ENCODE results near the gene CAMTA1.
"Not testable (repeated sequence)": the region's sequence is repeated elsewhere in the genome, so short reads cannot be mapped to it uniquely, and the experiment has no call there.

The CAMTA1 gene

GRCh38 chr1:7140251-7140650, 355.0 kb downstream of the CAMTA1 start:
- no peak overlapping the region for H4K8ac ChIP-seq (ENCODE audit: low read depth, low read length)
- no peak overlapping the region for H3K18ac ChIP-seq (ENCODE audit: low read length)
- no peak overlapping the region for H4K91ac ChIP-seq (ENCODE audit: low read depth, low read length)
- no peak for DNase-seq
- peaks cover 0 to 6% of the 10 kb centered on the region in 2 experiments for H3K4me1 ChIP-seq (ENCODE audit: control insufficient read depth in 1 of 2, insufficient read depth in 2 of 2, low read length in 2 of 2)
- H3K4me2 ChIP-seq (ENCODE audit: low read length), result no peak overlapping the region
- H3K27ac ChIP-seq (ENCODE audit: low read depth, low read length), result no peak overlapping the region
- H3K36me3 ChIP-seq (ENCODE audit: control insufficient read depth in 1 of 2, insufficient read depth in 2 of 2, low read length in 2 of 2), result no peaks in the 10 kb centered on the region
- no peak overlapping the region for H3K23ac ChIP-seq (ENCODE audit: low read length)
- H3K79me2 ChIP-seq (ENCODE audit: control insufficient read depth, insufficient read depth, low read length, poor library complexity), result no peaks in the 10 kb centered on the region
- no peak overlapping the region for H2BK12ac ChIP-seq (ENCODE audit: low read length)
- no peaks in the 10 kb centered on the region for H3K27me3 ChIP-seq (ENCODE audit: insufficient read depth, low read length)
- H3K4ac ChIP-seq (ENCODE audit: low read depth, low read length), result no peak overlapping the region
- no peak overlapping the region for H3K9ac ChIP-seq (ENCODE audit: low read length)
- no peak overlapping the region for H2AFZ ChIP-seq (ENCODE audit: insufficient read depth, low read length, poor library complexity)
- H2AK5ac ChIP-seq (ENCODE audit: low read length), result no peak overlapping the region
- H2BK120ac ChIP-seq (ENCODE audit: insufficient read depth, low read length, poor library complexity), result no peak overlapping the region
- H4K12ac ChIP-seq (ENCODE audit: low read depth, low read length), result no peak overlapping the region
- no peak overlapping the region for H3K14ac ChIP-seq (ENCODE audit: low read length)
- H3K9me3 ChIP-seq (ENCODE audit: insufficient read depth, low read depth, low read length), result peaks cover 5% of the 10 kb centered on the region
- no peaks in the 10 kb centered on the region for H3K79me1 ChIP-seq (ENCODE audit: low read length)
- no peak overlapping the region for H2BK5ac ChIP-seq (ENCODE audit: low read depth, low read length, poor library complexity)
- no peak overlapping the region for H3K4me3 ChIP-seq (ENCODE audit: low read depth, low read length)

GRCh38 chr1:7145947-7146346, 360.7 kb downstream of the CAMTA1 start:
- no CpG with 5 or more reads among the region's 9 CpGs for WGBS (ENCODE audit: extremely low coverage, insufficient coverage, insufficient read length)

GRCh38 chr1:7146710-7147109, 361.5 kb downstream of the CAMTA1 start:
- no peak overlapping the region for H2BK5ac ChIP-seq (ENCODE audit: low read depth, low read length, poor library complexity)
- H3K18ac ChIP-seq (ENCODE audit: low read length), result no peak overlapping the region
- H3K9me3 ChIP-seq (ENCODE audit: insufficient read depth, low read depth, low read length), result peaks cover 8% of the 10 kb centered on the region
- no peak overlapping the region for H3K27ac ChIP-seq (ENCODE audit: low read depth, low read length)
- H3K79me2 ChIP-seq (ENCODE audit: control insufficient read depth, insufficient read depth, low read length, poor library complexity), result no peaks in the 10 kb centered on the region
- H3K14ac ChIP-seq (ENCODE audit: low read length), result no peak overlapping the region
- no peak overlapping the region for H4K8ac ChIP-seq (ENCODE audit: low read depth, low read length)
- no peak overlapping the region for H2BK12ac ChIP-seq (ENCODE audit: low read length)
- no peak overlapping the region for H2BK120ac ChIP-seq (ENCODE audit: insufficient read depth, low read length, poor library complexity)
- H3K36me3 ChIP-seq (ENCODE audit: control insufficient read depth in 1 of 2, insufficient read depth in 2 of 2, low read length in 2 of 2), result no peaks in the 10 kb centered on the region
- no peak for DNase-seq
- no peak overlapping the region for H4K12ac ChIP-seq (ENCODE audit: low read depth, low read length)
- no peaks in the 10 kb centered on the region for H3K4me1 ChIP-seq (ENCODE audit: control insufficient read depth in 1 of 2, insufficient read depth in 2 of 2, low read length in 2 of 2)
- H2AFZ ChIP-seq (ENCODE audit: insufficient read depth, low read length, poor library complexity), result no peak overlapping the region
- no peak overlapping the region for H3K4me3 ChIP-seq (ENCODE audit: low read depth, low read length)
- H3K23ac ChIP-seq (ENCODE audit: low read length), result peak overlapping the region; percentile 90
- no peak overlapping the region for H3K4me2 ChIP-seq (ENCODE audit: low read length)
- H4K91ac ChIP-seq (ENCODE audit: low read depth, low read length), result no peak overlapping the region
- H3K4ac ChIP-seq (ENCODE audit: low read depth, low read length), result no peak overlapping the region
- no CpG with 5 or more reads among the region's 5 CpGs for WGBS (ENCODE audit: extremely low coverage, insufficient coverage, insufficient read length)
- H2AK5ac ChIP-seq (ENCODE audit: low read length), result no peak overlapping the region
- no peaks in the 10 kb centered on the region for H3K27me3 ChIP-seq (ENCODE audit: insufficient read depth, low read length)
- no peak overlapping the region for H3K9ac ChIP-seq (ENCODE audit: low read length)
- no peaks in the 10 kb centered on the region for H3K79me1 ChIP-seq (ENCODE audit: low read length)

More at GRCh38 chr1:7145947-7146346, 360.7 kb downstream of the CAMTA1 start:
- H3K9ac ChIP-seq (ENCODE audit: low read length), result no peak overlapping the region
- no peak overlapping the region for H2BK12ac ChIP-seq (ENCODE audit: low read length)
- H3K79me2 ChIP-seq (ENCODE audit: control insufficient read depth, insufficient read depth, low read length, poor library complexity), result no peaks in the 10 kb centered on the region
- no peak overlapping the region for H3K14ac ChIP-seq (ENCODE audit: low read length)
- no peaks in the 10 kb centered on the region for H3K79me1 ChIP-seq (ENCODE audit: low read length)
- no peak overlapping the region for H3K18ac ChIP-seq (ENCODE audit: low read length)
- H2AK5ac ChIP-seq (ENCODE audit: low read length), result no peak overlapping the region
- no peak overlapping the region for H3K23ac ChIP-seq (ENCODE audit: low read length)
- H3K4me2 ChIP-seq (ENCODE audit: low read length), result no peak overlapping the region
- peaks cover 8% of the 10 kb centered on the region for H3K9me3 ChIP-seq (ENCODE audit: insufficient read depth, low read depth, low read length)
- no peak overlapping the region for H2BK5ac ChIP-seq (ENCODE audit: low read depth, low read length, poor library complexity)
- no peak overlapping the region for H2BK120ac ChIP-seq (ENCODE audit: insufficient read depth, low read length, poor library complexity)
- no peak overlapping the region for H3K4ac ChIP-seq (ENCODE audit: low read depth, low read length)
- no peak overlapping the region for H3K27ac ChIP-seq (ENCODE audit: low read depth, low read length)
- H3K4me1 ChIP-seq (ENCODE audit: control insufficient read depth in 1 of 2, insufficient read depth in 2 of 2, low read length in 2 of 2), result no peaks in the 10 kb centered on the region
- no peak overlapping the region for H4K12ac ChIP-seq (ENCODE audit: low read depth, low read length)
- no peak overlapping the region for H4K8ac ChIP-seq (ENCODE audit: low read depth, low read length)
- H2AFZ ChIP-seq (ENCODE audit: insufficient read depth, low read length, poor library complexity), result no peak overlapping the region
- H3K27me3 ChIP-seq (ENCODE audit: insufficient read depth, low read length), result no peaks in the 10 kb centered on the region
- H3K4me3 ChIP-seq (ENCODE audit: low read depth, low read length), result no peak overlapping the region
- no peak overlapping the region for H4K91ac ChIP-seq (ENCODE audit: low read depth, low read length)
- no peak for DNase-seq
- H3K36me3 ChIP-seq (ENCODE audit: control insufficient read depth in 1 of 2, insufficient read depth in 2 of 2, low read length in 2 of 2), result no peaks in the 10 kb centered on the region

GRCh38 chr1:7147581-7148282, 362.5 kb downstream of the CAMTA1 start:
- not testable (repeated sequence) for H3K4ac ChIP-seq (ENCODE audit: low read depth, low read length); H3K9me3 ChIP-seq (ENCODE audit: insufficient read depth, low read depth, low read length); H3K27me3 ChIP-seq (ENCODE audit: insufficient read depth, low read length); H3K18ac ChIP-seq (ENCODE audit: low read length); H4K91ac ChIP-seq (ENCODE audit: low read depth, low read length); H3K27ac ChIP-seq (ENCODE audit: low read depth, low read length); H4K8ac ChIP-seq (ENCODE audit: low read depth, low read length); H2AK5ac ChIP-seq (ENCODE audit: low read length); H3K9ac ChIP-seq (ENCODE audit: low read length); H4K12ac ChIP-seq (ENCODE audit: low read depth, low read length); H2BK120ac ChIP-seq (ENCODE audit: insufficient read depth, low read length, poor library complexity); H3K4me2 ChIP-seq (ENCODE audit: low read length); DNase-seq; H2AFZ ChIP-seq (ENCODE audit: insufficient read depth, low read length, poor library complexity); H3K79me1 ChIP-seq (ENCODE audit: low read length); H3K79me2 ChIP-seq (ENCODE audit: control insufficient read depth, insufficient read depth, low read length, poor library complexity); H3K14ac ChIP-seq (ENCODE audit: low read length); H3K36me3 ChIP-seq (ENCODE audit: control insufficient read depth in 1 of 2, insufficient read depth in 2 of 2, low read length in 2 of 2); H2BK5ac ChIP-seq (ENCODE audit: low read depth, low read length, poor library complexity); H3K4me1 ChIP-seq (ENCODE audit: control insufficient read depth in 1 of 2, insufficient read depth in 2 of 2, low read length in 2 of 2); H2BK12ac ChIP-seq (ENCODE audit: low read length)
- WGBS (ENCODE audit: extremely low coverage, insufficient coverage, insufficient read length), result 100% methylated on average over 3 of the region's 3 CpGs
- peak overlapping the region; percentile 31 for H3K23ac ChIP-seq (ENCODE audit: low read length)
- peak overlapping the region; percentile 1 for H3K4me3 ChIP-seq (ENCODE audit: low read depth, low read length)
